MM.1S (cell line): ENCODE results near the gene C13orf46.

Experiments
- EZH2 ChIP-seq: fragments of 300-600 bp; sonication (generic); optimal IDR thresholded peaks from 2 replicates; pipeline ENCODE3; 2017; ENCODE audit warnings: low read depth, mild to moderate bottlenecking, antibody characterized with exemption, low read length, mixed read lengths
- TF ChIP-seq, protein P1 (sequence below): fragments of 300-600 bp; sonication (generic); IDR thresholded peaks from 2 replicates; pipeline ENCODE4 v1.5.1; 2016; ENCODE audit warnings: antibody characterized with exemption, low read length, mixed read lengths

DNA sequence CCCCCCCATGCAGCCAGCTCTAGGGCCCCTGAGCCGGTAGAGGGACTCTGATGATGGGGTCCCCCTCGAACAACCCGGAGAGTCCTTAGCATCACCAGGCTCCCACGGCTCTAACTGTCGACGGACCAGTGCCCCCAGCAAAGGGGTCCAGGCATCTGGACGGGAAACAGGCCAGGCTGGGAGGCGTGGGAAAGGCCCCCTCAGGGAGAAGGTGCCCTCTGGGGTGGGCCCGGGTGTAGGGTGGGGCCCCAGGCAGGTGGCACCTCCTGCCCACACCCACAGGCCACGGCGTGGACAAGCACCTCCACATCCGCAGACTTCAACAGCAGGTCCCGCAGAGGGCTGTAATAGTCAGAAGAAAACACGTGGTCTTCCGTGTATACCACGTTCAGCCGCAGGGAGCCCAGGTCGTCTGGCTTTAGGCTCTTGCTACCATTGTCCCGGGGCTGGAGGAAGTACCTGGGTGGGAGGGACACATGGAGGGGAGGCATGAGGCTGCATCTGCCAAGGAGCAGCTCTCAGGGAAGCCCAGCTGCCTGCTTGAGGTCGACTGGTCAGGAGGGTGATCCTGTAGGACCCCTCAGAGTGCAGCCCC is 44.7 kb upstream of the C13orf46 start:
- TF ChIP-seq, protein P1, sequence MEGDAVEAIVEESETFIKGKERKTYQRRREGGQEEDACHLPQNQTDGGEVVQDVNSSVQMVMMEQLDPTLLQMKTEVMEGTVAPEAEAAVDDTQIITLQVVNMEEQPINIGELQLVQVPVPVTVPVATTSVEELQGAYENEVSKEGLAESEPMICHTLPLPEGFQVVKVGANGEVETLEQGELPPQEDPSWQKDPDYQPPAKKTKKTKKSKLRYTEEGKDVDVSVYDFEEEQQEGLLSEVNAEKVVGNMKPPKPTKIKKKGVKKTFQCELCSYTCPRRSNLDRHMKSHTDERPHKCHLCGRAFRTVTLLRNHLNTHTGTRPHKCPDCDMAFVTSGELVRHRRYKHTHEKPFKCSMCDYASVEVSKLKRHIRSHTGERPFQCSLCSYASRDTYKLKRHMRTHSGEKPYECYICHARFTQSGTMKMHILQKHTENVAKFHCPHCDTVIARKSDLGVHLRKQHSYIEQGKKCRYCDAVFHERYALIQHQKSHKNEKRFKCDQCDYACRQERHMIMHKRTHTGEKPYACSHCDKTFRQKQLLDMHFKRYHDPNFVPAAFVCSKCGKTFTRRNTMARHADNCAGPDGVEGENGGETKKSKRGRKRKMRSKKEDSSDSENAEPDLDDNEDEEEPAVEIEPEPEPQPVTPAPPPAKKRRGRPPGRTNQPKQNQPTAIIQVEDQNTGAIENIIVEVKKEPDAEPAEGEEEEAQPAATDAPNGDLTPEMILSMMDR: no peak
- TF ChIP-seq EZH2: no peak
